Ectodermal cell (in vitro differentiated cells): ENCODE data around the gene GAGE10.
A peak's percentile ranks its signal among the peaks of the same experiment; 100 is the strongest.

Source experiments
- H3K27ac ChIP-seq: 2 replicates; pipeline ENCODE4 v1.7.0; 2013; ENCODE audit warnings: mild to moderate bottlenecking, low read depth, low read length; ENCODE audit not compliant: insufficient read depth, poor library complexity, severe bottlenecking
- H3K27me3 ChIP-seq: 2 replicates; pipeline ENCODE4 v1.7.0; 2013; ENCODE audit warnings: mild to moderate bottlenecking, low read length; ENCODE audit not compliant: insufficient read depth, control insufficient read depth, poor library complexity, severe bottlenecking
- H3K36me3 ChIP-seq: one replicate; pipeline ENCODE4 v1.7.0; 2013; ENCODE audit warnings: low read length; ENCODE audit not compliant: control insufficient read depth, insufficient read depth
- H3K4me1 ChIP-seq: one replicate; pipeline ENCODE4 v1.7.0; 2013; ENCODE audit warnings: low read length; ENCODE audit not compliant: control insufficient read depth, insufficient read depth
- H3K4me3 ChIP-seq: 2 replicates; pipeline ENCODE4 v1.7.0; 2013; ENCODE audit warnings: low read depth, low read length, control low read depth; ENCODE audit not compliant: insufficient read depth
- H3K9me3 ChIP-seq: 2 replicates; pipeline ENCODE4 v1.7.0; 2013; ENCODE audit warnings: mild to moderate bottlenecking, low read length, moderate library complexity; ENCODE audit not compliant: control insufficient read depth
- WGBS, 2 experiments: methylation state at CpG; one replicate each; pipeline ENCODE4 v1.1.7; 2013; ENCODE audit warnings: missing lambda C conversion rate in 2 of 2; 5-methylcytosine and 5-hydroxymethylcytosine counted together

Gene GAGE10

DNA sequence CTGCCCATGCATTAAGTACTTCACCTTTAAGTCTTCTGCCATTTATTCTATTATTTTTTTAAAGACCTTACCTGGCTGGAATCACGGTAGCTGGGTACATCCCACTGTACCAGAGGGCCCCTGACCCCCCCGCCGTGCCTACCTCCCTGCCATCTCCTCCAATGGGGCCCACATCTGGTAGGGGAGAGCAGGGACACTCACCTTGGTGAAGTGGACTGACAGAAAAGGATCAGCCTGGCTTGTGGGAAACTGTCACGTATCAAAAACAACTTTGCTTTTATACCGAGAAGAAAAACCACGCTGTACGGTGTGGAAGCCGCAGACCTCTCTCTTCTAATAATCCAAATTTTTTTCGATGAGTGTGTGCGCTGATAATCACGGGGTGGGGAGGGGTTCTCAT lies 39.0 kb upstream of the GAGE10 start, which contains the start of gene FOXP3:
Gene FOXP3 (minus strand): TSS at position 251 of the 400 bp plus-strand sequence. CDS start 6,205 bp downstream, outside the sequence.
- Histone ChIP-seq H3K4me1 (no peaks in the 10 kb centered on the region), H3K36me3 (no peaks in the 10 kb centered on the region), H3K27me3 (no peaks in the 10 kb centered on the region), H3K9me3 (no peaks in the 10 kb centered on the region), H3K4me3 (no peak within 1 kb of the TSS), H3K27ac (no peak within 1 kb of the TSS)
- 86 to 90% methylated on average over 8 to 11 of the region's 11 CpGs for WGBS, 2 experiments

DNA sequence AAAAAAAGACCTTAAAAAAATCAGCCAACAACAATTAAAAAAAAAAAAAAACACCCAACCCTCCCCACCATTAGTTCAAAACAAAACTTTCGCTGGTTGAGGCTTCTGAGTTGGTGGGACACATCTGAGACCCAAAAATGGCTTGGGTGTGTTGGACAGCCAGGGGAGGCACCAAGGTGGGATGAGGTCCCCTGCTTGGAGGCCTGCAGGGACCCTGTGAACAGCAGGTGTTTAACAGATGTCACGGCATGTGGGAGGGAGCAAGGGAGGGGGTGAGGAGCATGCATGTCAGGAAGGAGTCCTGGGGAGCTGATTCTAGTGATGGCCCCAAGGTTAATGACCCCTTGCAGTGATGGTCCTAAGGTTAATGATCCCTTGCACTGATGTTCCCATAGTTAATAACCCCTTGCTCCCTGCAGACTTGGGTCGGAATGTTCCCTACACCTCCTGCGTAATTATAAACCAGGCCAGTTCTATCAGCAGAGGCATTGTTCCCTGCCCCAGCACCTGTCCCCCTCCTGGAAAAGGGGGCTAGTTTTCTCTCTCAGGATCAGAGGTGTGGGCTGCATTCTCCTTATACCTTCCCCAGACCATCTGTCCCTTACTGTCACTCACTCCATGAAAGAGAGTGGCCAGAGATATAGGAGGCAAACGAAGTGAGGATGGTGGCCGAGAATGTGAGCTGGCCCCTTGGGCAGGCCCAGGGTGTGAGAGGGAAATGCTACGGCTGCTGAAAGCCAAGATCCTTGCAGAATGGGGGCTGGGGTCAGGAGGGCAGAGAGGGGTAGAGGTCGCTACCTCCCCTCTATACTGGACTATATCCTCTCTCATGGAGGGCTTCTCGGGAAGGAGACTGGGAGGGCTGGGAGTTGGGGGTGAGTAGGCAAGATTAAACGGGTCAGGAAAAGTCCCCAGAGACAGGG lies 36.7 kb upstream of the GAGE10 start:
- Histone ChIP-seq H3K4me1 (peaks cover 12% of the 10 kb centered on the region), H3K9me3 (no peaks in the 10 kb centered on the region), H3K36me3 (no peaks in the 10 kb centered on the region), H3K4me3 (no peak overlapping the region), H3K27me3 (no peaks in the 10 kb centered on the region), H3K27ac (no peak overlapping the region)
- WGBS, 2 experiments: 89 to 91% methylated on average over 8 to 10 of the region's 10 CpGs

DNA sequence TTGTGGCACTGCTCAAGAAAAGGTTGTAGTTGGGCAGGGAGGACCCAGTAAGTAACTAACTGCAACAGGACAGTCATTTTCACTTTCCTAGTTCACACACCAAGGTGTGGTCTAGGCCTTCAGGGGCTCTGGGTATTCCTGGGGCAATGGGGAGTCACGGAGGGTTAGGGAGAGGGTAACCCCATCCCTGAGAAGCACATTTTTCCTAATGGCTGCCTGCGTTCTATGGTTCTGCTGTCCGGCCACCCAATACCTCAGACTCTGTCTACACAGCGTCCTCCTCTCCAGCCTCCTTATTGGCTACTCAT lies 34.8 kb upstream of the GAGE10 start:
- WGBS, 2 experiments: 0 to 4% methylated on average over 4 of the region's 4 CpGs

DNA sequence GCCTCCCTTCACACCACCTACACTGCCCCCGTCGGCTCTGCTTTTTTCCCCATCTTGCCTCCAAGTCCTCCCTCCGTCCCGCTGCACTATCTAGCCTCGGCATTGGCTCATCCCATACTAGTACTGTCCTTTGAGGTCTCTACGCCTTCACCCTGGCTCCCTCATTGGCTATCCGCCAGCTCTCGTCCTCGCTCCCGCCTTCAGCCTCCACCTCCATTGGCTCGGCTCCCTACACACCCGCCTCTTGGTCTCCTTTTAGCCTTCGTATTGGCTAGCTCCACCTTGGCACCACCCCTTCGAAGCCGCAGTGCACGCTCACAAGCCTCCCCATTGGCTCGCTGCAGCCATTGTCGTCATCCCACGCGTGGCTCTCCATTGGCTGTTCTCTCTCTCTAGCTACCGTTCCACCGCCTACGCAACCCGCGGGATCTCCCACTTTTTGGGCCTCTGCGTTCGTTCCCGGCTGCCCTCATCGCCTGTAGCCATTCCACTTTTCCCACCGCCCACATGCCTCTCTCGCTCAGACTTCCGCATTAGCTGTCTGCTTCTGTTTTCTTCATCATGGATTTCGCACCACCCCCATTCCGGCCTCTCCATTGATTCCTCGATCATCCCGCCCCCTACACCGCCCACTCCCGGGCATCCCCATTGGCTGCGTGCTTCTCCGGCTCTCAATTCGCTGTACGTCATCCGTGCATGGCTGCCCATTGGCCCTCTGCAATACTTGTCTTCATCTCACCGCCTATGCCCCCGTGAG lies 34.3 kb upstream of the GAGE10 start:
- no peaks in the 10 kb centered on the region for H3K27me3 ChIP-seq
- H3K9me3 ChIP-seq: no peaks in the 10 kb centered on the region
- no peaks in the 10 kb centered on the region for H3K36me3 ChIP-seq
- 0% methylated on average over 45 of the region's 45 CpGs for WGBS, 2 experiments
- H3K4me1 ChIP-seq: peaks cover 12% of the 10 kb centered on the region
- peak overlapping the region; percentile 62 for H3K4me3 ChIP-seq
- H3K27ac ChIP-seq: peak overlapping the region; percentile 90

More for the DNA sequence above, 34.8 kb upstream of the GAGE10 start:
- Histone ChIP-seq H3K4me3 (peak overlapping the region; percentile 55), H3K27me3 (no peaks in the 10 kb centered on the region), H3K27ac (peak overlapping the region; percentile 36), H3K9me3 (no peaks in the 10 kb centered on the region), H3K4me1 (peaks cover 12% of the 10 kb centered on the region), H3K36me3 (no peaks in the 10 kb centered on the region)

DNA sequence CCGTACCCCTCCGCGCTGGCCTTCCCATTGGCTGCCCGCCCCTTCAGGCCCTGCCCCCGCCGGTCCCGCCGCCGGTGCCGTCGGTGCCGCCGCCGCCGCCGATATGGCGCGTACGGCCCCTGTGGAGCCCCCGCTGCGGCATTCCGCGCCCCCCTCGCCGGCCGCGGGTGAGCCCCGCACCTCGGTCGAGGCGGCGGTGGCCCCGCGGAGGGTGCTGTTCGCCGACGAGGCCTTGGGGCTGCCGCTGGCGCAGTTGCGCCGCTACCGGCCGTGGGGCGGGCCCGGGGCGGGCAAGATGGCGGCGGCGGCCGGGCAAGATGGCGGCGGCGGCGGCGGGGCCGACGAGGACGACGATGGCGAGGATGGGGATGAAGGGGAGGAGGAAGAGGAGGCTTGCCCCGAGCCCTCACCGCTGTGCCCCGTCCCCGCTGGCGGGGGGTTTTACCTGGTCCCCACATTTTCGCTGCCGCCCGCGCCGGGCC lies 33.6 kb upstream of the GAGE10 start, which contains the start of gene PPP1R3F:
Gene PPP1R3F (plus strand): TSS at position 27 of the 482 bp plus-strand sequence. CDS start 77 bp downstream, at position 104.
- no peaks in the 10 kb centered on the region for H3K36me3 ChIP-seq
- H3K4me1 ChIP-seq: peaks cover 12% of the 10 kb centered on the region
- 0 to 1% methylated on average over 70 of the region's 70 CpGs for WGBS, 2 experiments

DNA sequence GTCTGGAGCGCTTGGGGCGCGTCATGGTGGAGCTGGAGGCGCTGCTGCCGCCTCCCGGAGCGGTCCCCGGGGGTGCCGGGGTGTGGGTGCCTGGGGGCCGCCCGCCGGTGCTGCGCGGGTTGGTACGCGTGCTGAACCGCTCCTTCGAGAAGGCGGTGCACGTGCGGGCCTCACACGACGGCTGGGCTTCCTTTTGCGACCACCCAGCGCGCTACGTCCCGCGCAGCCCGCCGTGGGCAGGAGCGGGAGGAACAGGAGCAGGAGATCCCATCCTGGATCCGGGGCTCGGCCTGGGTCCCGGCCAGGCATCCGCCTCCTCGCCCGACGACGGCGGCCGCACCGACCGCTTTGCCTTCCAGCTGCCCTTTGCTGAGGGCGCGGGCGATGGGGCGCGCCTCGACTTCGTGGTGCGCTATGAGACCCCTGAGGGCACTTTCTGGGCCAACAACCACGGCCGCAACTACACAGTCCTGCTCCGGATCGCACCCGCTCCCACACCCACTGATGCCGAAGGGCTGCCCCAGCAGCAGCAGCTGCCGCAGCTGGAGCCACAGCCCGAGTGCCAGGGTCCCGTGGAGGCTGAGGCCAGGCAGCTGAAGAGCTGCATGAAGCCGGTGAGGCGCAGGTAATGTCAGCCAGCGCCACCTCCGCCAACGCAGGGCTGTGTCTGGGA lies 33.1 kb upstream of the GAGE10 start:
- H3K36me3 ChIP-seq: no peaks in the 10 kb centered on the region
- peaks cover 12% of the 10 kb centered on the region for H3K4me1 ChIP-seq
- H3K4me3 ChIP-seq: peak overlapping the region; percentile 62
- no peaks in the 10 kb centered on the region for H3K9me3 ChIP-seq
- H3K27me3 ChIP-seq: no peaks in the 10 kb centered on the region
- H3K27ac ChIP-seq: peak overlapping the region; percentile 90
- 57 to 58% methylated on average over 66 of the region's 66 CpGs for WGBS, 2 experiments

More for the DNA sequence above, 33.6 kb upstream of the GAGE10 start, which contains the start of gene PPP1R3F:
- Histone ChIP-seq H3K27ac (peak within 1 kb of the TSS; percentile 90), H3K27me3 (no peaks in the 10 kb centered on the region), H3K4me3 (peak within 1 kb of the TSS; percentile 62), H3K9me3 (no peaks in the 10 kb centered on the region)

DNA sequence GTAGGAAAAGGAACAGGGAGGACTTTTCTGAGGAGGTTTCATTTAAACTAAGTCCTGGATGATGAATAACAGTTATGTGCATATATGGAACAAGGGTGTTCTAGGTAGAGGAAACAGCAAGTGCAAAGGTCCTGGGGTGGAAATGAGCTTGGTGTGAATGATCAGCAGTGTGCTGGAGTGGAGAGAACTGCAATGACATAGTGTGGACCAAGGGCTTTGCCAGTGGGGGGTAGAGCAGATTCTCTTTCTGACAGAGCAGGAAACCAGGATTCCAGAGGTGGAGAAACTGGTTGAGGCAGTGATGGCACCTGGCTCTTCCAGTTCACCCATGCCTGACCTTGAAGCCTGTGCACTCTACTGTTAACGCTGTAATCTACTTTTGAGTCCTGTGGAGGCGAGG lies 32.1 kb upstream of the GAGE10 start:
- Histone ChIP-seq H3K4me3 (no peak overlapping the region), H3K36me3 (no peaks in the 10 kb centered on the region), H3K27ac (no peak overlapping the region), H3K4me1 (peaks cover 12% of the 10 kb centered on the region), H3K27me3 (no peaks in the 10 kb centered on the region), H3K9me3 (no peaks in the 10 kb centered on the region)
- 92 to 95% methylated on average over 2 of the region's 2 CpGs for WGBS, 2 experiments

DNA sequence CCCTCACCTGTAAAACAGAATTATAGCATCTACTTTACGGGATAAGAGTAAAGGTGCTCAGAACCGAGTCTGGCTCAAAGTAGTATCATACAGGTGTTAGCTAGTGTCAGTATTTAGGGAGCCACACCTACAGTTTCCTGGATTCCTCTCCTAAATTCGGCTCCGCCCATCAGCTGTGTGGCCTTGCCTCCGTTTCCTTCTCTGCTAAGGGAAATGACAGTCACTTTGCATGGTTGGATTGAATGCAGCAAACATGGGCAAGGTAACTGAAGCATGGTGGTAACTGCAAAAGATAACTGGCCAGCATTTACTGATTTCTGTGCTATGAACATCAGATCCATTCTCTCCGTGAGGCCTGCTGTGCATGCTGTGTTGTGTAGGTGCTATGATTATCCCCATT lies 31.0 kb upstream of the GAGE10 start:
- 90 to 92% methylated on average over 4 to 6 of the region's 6 CpGs for WGBS, 2 experiments
- Histone ChIP-seq H3K9me3 (no peaks in the 10 kb centered on the region), H3K36me3 (no peaks in the 10 kb centered on the region), H3K27ac (no peak overlapping the region), H3K4me1 (peaks cover 12% of the 10 kb centered on the region), H3K27me3 (no peaks in the 10 kb centered on the region), H3K4me3 (no peak overlapping the region)

DNA sequence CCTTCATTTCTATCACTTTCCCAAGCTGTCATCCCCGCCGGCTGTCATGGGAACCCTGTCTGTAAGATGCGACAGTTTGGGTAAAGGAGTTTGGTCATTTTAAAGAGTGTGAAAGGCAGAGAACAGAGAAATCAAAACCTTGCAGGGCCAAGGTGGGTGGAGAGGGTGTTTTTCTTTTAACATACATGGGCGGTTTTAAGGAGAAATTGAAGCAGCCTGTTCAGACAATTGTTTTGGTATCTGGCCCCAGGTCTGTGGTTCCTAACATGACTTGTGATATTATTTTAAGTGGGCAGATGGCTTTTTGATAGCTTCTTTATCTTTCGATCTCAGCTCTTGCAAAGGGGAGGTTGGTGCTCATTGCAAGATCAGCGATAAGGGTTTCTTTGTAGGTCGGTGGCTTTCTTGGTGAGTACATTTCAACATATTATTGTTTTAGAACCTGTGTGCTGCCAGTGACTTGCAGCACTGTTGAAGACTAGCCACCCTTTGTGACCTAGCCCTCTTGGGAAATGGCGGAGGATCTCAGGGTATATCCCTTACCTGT lies 30.2 kb upstream of the GAGE10 start:
- Histone ChIP-seq H3K4me1 (peaks cover 12% of the 10 kb centered on the region), H3K27me3 (no peaks in the 10 kb centered on the region), H3K4me3 (no peak overlapping the region), H3K36me3 (no peaks in the 10 kb centered on the region), H3K9me3 (no peaks in the 10 kb centered on the region), H3K27ac (no peak overlapping the region)
- WGBS, 2 experiments: 95 to 96% methylated on average over 7 to 8 of the region's 8 CpGs
